Peyer's patch (tissue), 4 donors: Measurements from ENCODE around the gene SPSB2.
"Not testable (repeated sequence)": the region's sequence is repeated elsewhere in the genome, so short reads cannot be mapped to it uniquely, and the experiment has no call there.

Experiments
- POLR2A ChIP-seq, 2 donors: fragments of 450-650 bp; IDR thresholded peaks; one replicate each; pipeline ENCODE4 v1.5.1; 2017; ENCODE audit warnings: antibody characterized with exemption in 2 of 2, mild to moderate bottlenecking in 2 of 2, moderate library complexity in 2 of 2
- TF ChIP-seq, protein P1 (sequence below), 6 experiments: fragments of 450-650 bp in 4 of 6; fragments of 200-600 bp in 2 of 6; sonication (generic) in 1 of 6; IDR thresholded peaks; one replicate each; pipeline ENCODE4 v1.5.1; 2017 to 2019; ENCODE audit warnings: antibody characterized with exemption in 6 of 6, mild to moderate bottlenecking in 3 of 6, moderate library complexity in 1 of 6

DNA sequence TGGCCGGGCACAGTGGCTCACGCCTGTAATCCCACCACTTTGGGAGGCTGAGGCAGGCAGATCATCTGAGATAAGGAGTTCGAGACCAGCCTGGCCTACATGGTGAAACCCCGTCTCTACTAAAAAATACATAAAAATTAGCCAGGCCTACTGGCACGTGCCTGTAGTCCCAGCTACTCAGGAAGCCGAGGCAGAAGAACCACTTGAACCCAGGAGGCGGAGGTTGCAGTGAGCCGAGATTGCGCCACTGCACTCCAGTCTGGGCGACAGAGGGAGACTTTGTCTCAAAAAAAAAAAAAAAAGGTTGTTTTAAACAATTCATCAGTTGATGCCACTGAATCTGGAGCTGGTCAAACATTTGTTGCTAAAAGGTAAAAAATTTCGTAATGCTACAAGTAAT lies 6.7 kb upstream of the SPSB2 start:
- TF ChIP-seq, protein P1, sequence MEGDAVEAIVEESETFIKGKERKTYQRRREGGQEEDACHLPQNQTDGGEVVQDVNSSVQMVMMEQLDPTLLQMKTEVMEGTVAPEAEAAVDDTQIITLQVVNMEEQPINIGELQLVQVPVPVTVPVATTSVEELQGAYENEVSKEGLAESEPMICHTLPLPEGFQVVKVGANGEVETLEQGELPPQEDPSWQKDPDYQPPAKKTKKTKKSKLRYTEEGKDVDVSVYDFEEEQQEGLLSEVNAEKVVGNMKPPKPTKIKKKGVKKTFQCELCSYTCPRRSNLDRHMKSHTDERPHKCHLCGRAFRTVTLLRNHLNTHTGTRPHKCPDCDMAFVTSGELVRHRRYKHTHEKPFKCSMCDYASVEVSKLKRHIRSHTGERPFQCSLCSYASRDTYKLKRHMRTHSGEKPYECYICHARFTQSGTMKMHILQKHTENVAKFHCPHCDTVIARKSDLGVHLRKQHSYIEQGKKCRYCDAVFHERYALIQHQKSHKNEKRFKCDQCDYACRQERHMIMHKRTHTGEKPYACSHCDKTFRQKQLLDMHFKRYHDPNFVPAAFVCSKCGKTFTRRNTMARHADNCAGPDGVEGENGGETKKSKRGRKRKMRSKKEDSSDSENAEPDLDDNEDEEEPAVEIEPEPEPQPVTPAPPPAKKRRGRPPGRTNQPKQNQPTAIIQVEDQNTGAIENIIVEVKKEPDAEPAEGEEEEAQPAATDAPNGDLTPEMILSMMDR (IDR thresholded peaks at IDR 0.05) = not testable (repeated sequence)
- TF ChIP-seq POLR2A (IDR thresholded peaks at IDR 0.05) = not testable (repeated sequence)
